H9 (cell line): ENCODE data around the gene UQCRFS1. TPM values are rescaled to one million over a fixed set of nuclear protein-coding genes. Genes with fewer than 3 reads are reported as not detected.

Experiments
- DNase-seq: peaks from one replicate; pipeline ENCODE4 v3.0.0-alpha.2; 2017
- H2AFZ ChIP-seq: one replicate; pipeline ENCODE4 v1.6.1; 2013; ENCODE audit warnings: mild to moderate bottlenecking, low read length, control low read depth, moderate library complexity
- H2AK5ac ChIP-seq: 2 replicates; pipeline ENCODE4 v1.6.1; 2013; ENCODE audit warnings: low read length, control low read depth, mixed read lengths; ENCODE audit not compliant: insufficient read length
- H2BK120ac ChIP-seq: one replicate; pipeline ENCODE4 v1.6.1; 2013; ENCODE audit warnings: low read depth, mild to moderate bottlenecking, low read length, control low read depth, inconsistent platforms; ENCODE audit not compliant: poor library complexity, severe bottlenecking
- H2BK12ac ChIP-seq: 2 replicates; pipeline ENCODE4 v1.6.1; 2013; ENCODE audit warnings: low read length, control low read depth, mixed read lengths, low read depth; ENCODE audit not compliant: insufficient read length
- H2BK15ac ChIP-seq: 2 replicates; pipeline ENCODE4 v1.6.1; 2013; ENCODE audit warnings: low read depth, low read length, control low read depth
- H2BK20ac ChIP-seq: one replicate; pipeline ENCODE4 v1.6.1; 2013; ENCODE audit warnings: low read depth, mild to moderate bottlenecking, low read length, control low read depth, inconsistent platforms; ENCODE audit not compliant: poor library complexity, severe bottlenecking
- H2BK5ac ChIP-seq: 2 replicates; pipeline ENCODE4 v1.6.1; 2013; ENCODE audit warnings: low read length, control low read depth, mixed read lengths; ENCODE audit not compliant: insufficient read length
- H3K14ac ChIP-seq: 2 replicates; pipeline ENCODE4 v1.6.1; 2013; ENCODE audit warnings: low read length, control low read depth; ENCODE audit not compliant: insufficient read depth
- H3K18ac ChIP-seq: 2 replicates; pipeline ENCODE4 v1.6.1; 2013; ENCODE audit warnings: low read depth, mild to moderate bottlenecking, mixed read lengths, low read length, control low read depth; ENCODE audit not compliant: insufficient read length
- H3K23ac ChIP-seq: 2 replicates; pipeline ENCODE4 v1.6.1; 2013; ENCODE audit warnings: low read length, control low read depth, mixed read lengths, low read depth; ENCODE audit not compliant: insufficient read length
- H3K23me2 ChIP-seq: 2 replicates; pipeline ENCODE4 v1.6.1; 2013; ENCODE audit warnings: low read depth, mild to moderate bottlenecking, mixed read lengths, low read length, control low read depth; ENCODE audit not compliant: insufficient read length, poor library complexity, severe bottlenecking
- H3K27ac ChIP-seq: 2 replicates; pipeline ENCODE4 v1.5.1; 2013; ENCODE audit warnings: low read length, control low read depth, mixed read lengths, low read depth; ENCODE audit not compliant: insufficient read length
- H3K27me3 ChIP-seq: 2 replicates; pipeline ENCODE4 v1.6.1; 2013; ENCODE audit warnings: low read length, control low read depth, inconsistent platforms; ENCODE audit not compliant: insufficient read depth
- H3K4ac ChIP-seq: 2 replicates; pipeline ENCODE4 v1.6.1; 2013; ENCODE audit warnings: low read depth, mild to moderate bottlenecking, control low read depth, inconsistent platforms, low read length, moderate library complexity
- H3K4me1 ChIP-seq: 2 replicates; pipeline ENCODE4 v1.6.1; 2013; ENCODE audit warnings: low read length, control low read depth, inconsistent platforms; ENCODE audit not compliant: insufficient read depth
- H3K4me2 ChIP-seq: 2 replicates; pipeline ENCODE4 v1.6.1; 2013; ENCODE audit warnings: low read length, control low read depth, mixed read lengths; ENCODE audit not compliant: insufficient read length, insufficient read depth
- H3K56ac ChIP-seq: 2 replicates; pipeline ENCODE4 v1.6.1; 2013; ENCODE audit warnings: low read depth, mild to moderate bottlenecking, mixed read lengths, low read length, control low read depth; ENCODE audit not compliant: insufficient read length
- H3K79me1 ChIP-seq: 2 replicates; pipeline ENCODE4 v1.6.1; 2013; ENCODE audit warnings: low read depth, mild to moderate bottlenecking, moderate library complexity, low read length, control low read depth, inconsistent platforms; ENCODE audit not compliant: insufficient read depth, poor library complexity, severe bottlenecking
- H3K79me2 ChIP-seq: 2 replicates; pipeline ENCODE4 v1.6.1; 2013; ENCODE audit warnings: low read length, control low read depth, inconsistent platforms; ENCODE audit not compliant: insufficient read depth
- H3K9ac ChIP-seq: 2 replicates; pipeline ENCODE4 v1.6.1; 2013; ENCODE audit warnings: low read length, control low read depth, mixed read lengths; ENCODE audit not compliant: insufficient read length; ENCODE audit errors: extremely low read depth
- H3K9me3 ChIP-seq: one replicate; pipeline ENCODE4 v1.6.1; 2013; ENCODE audit warnings: low read depth, low read length, inconsistent platforms; ENCODE audit not compliant: control insufficient read depth
- H3T11ph ChIP-seq: one replicate; pipeline ENCODE4 v1.6.1; 2013; ENCODE audit warnings: mild to moderate bottlenecking, low read length, control low read depth, inconsistent platforms
- H4K20me1 ChIP-seq: one replicate; pipeline ENCODE4 v1.6.1; 2013; ENCODE audit not compliant: control insufficient read depth, insufficient read length, insufficient read depth
- H4K5ac ChIP-seq: 2 replicates; pipeline ENCODE4 v1.6.1; 2013; ENCODE audit warnings: low read depth, mild to moderate bottlenecking, mixed read lengths, low read length, control low read depth; ENCODE audit not compliant: insufficient read length
- H4K8ac ChIP-seq: replicated peaks from 2 replicates; pipeline ENCODE4 v1.6.1; 2013; ENCODE audit warnings: low read length, control low read depth, mixed read lengths, low read depth; ENCODE audit not compliant: insufficient read length
- H4K91ac ChIP-seq: 2 replicates; pipeline ENCODE4 v1.6.1; 2013; ENCODE audit warnings: low read depth, mild to moderate bottlenecking, moderate library complexity, mixed read lengths, low read length, control low read depth; ENCODE audit not compliant: insufficient read length
- H3K27ac Mint-ChIP-seq, 3 experiments: 2 replicates in 2 of 3; 3 replicates in 1 of 3; pipeline ENCODE4 v1.8.0; 2020 to 2021; ENCODE audit warnings: mixed read lengths in 3 of 3, mild to moderate bottlenecking in 1 of 3, moderate library complexity in 1 of 3
- H3K27me3 Mint-ChIP-seq: 2 replicates; pipeline ENCODE4 v1.8.0; 2021; ENCODE audit warnings: low read depth, mild to moderate bottlenecking, moderate library complexity, mixed read lengths
- H3K36me3 Mint-ChIP-seq, 3 experiments: 2 replicates in 2 of 3; 3 replicates in 1 of 3; pipeline ENCODE4 v1.8.0; 2020 to 2021; ENCODE audit warnings: low read depth in 3 of 3, mixed read lengths in 3 of 3; ENCODE audit not compliant: insufficient read depth in 1 of 3
- H3K4me1 Mint-ChIP-seq, 2 experiments: 2 replicates each; pipeline ENCODE4 v1.8.0; 2020; ENCODE audit warnings: mixed read lengths in 2 of 2
- H3K4me3 Mint-ChIP-seq, 2 experiments: 2 replicates in 1 of 2; 3 replicates in 1 of 2; pipeline ENCODE4 v1.8.0; 2020 to 2021; ENCODE audit warnings: mild to moderate bottlenecking in 2 of 2, mixed read lengths in 2 of 2, moderate library complexity in 1 of 2
- H3K9me3 Mint-ChIP-seq, 2 experiments: 2 replicates in 1 of 2; 3 replicates in 1 of 2; pipeline ENCODE4 v1.8.0; 2020; ENCODE audit warnings: mild to moderate bottlenecking in 2 of 2, mixed read lengths in 2 of 2, moderate library complexity in 1 of 2
- CTCF ChIP-seq: fragments of 200-600 bp; sonication (generic); conservative IDR thresholded peaks from 3 replicates; pipeline ENCODE4 v1.8.0; 2021; ENCODE audit warnings: antibody characterized with exemption, mild to moderate bottlenecking
- WGBS: extraction: QIAGEN DNeasy Blood & Tissue Kit; methylation state at CpG from one replicate; pipeline ENCODE4 v1.1.7; 2013; ENCODE audit warnings: missing lambda C conversion rate, low lambda C conversion rate, mixed read lengths; ENCODE audit not compliant: insufficient read length; ENCODE audit errors: extremely low coverage; 5-methylcytosine and 5-hydroxymethylcytosine counted together
- total RNA-seq: library from RNA; stranded (reverse); gene quantifications from 2 replicates; pipeline ENCODE4 v1.2.1, GENCODE V29; 2021

UQCRFS1 gene
- total RNA-seq, 1 experiment from 2014 or later: 46.1 TPM

- Histone ChIP-seq H3K23ac (no peak overlapping the region), H3K9ac (no peak overlapping the region), H2BK120ac (no peak overlapping the region), H3K9me3 (no peaks in the 10 kb centered on the region), H3K56ac (no peak overlapping the region), H3K4me2 (no peak overlapping the region), H4K5ac (no peak overlapping the region), H2AFZ (no peak overlapping the region), H3K27ac (no peak overlapping the region), H4K91ac (no peak overlapping the region), H3K4me1 (no peaks in the 10 kb centered on the region), H3K23me2 (no peaks in the 10 kb centered on the region), H3K79me1 (no peaks in the 10 kb centered on the region), H3K79me2 (no peaks in the 10 kb centered on the region), H3K18ac (no peak overlapping the region), H4K8ac (no peak overlapping the region), H3T11ph (no peak overlapping the region), H2BK20ac (no peak overlapping the region), H3K4ac (no peak overlapping the region), H2AK5ac (no peak overlapping the region), H2BK12ac (no peak overlapping the region), H2BK15ac (no peak overlapping the region), H3K14ac (no peak overlapping the region), H4K20me1 (no peaks in the 10 kb centered on the region), H2BK5ac (no peak overlapping the region), H3K27me3 (no peaks in the 10 kb centered on the region)
- H3K4me3 Mint-ChIP-seq: no peak overlapping the region
- H3K9me3 Mint-ChIP-seq: no peaks in the 10 kb centered on the region
- H3K4me1 Mint-ChIP-seq: peaks cover 4 to 9% of the 10 kb centered on the region in 2 experiments; a peak in 3 of 4 replicates
- no peak for TF ChIP-seq CTCF
- DNase-seq: no peak
- H3K27me3 Mint-ChIP-seq: peaks cover 4% of the 10 kb centered on the region
- WGBS: no CpG with 5 or more reads among the region's 10 CpGs
- peak overlapping the region in 1 of 3 experiments; percentile 52; a peak in 1 of 7 replicates for H3K27ac Mint-ChIP-seq
- H3K36me3 Mint-ChIP-seq: no peaks in the 10 kb centered on the region
These were observed 24.5 kb downstream of the UQCRFS1 start for GRCh38 chr19:29188289-29189032.
